Left ventricle myocardium inferior (tissue), 1 donor: ENCODE results near the gene MVB12B. TPM values are rescaled to one million over a fixed set of nuclear protein-coding genes. Genes with fewer than 3 reads are reported as not detected.

ENCODE experiments used
- DNase-seq: peaks from one replicate; pipeline ENCODE4 v3.0.0-alpha.2; 2020
- H3K27ac ChIP-seq: fragments of 200-600 bp; replicated peaks from 2 replicates; pipeline ENCODE4 v1.8.0; 2021
- H3K27me3 ChIP-seq: fragments of 200-600 bp; 2 replicates; pipeline ENCODE4 v1.8.0; 2021; ENCODE audit warnings: low read depth
- H3K36me3 ChIP-seq: fragments of 200-600 bp; 2 replicates; pipeline ENCODE4 v1.8.0; 2021
- H3K4me1 ChIP-seq: fragments of 200-600 bp; 2 replicates; pipeline ENCODE4 v1.8.0; 2021
- H3K4me3 ChIP-seq: fragments of 200-600 bp; 2 replicates; pipeline ENCODE4 v1.8.0; 2021; ENCODE audit warnings: mild to moderate bottlenecking, moderate library complexity
- H3K9me3 ChIP-seq: fragments of 200-600 bp; replicated peaks from 2 replicates; pipeline ENCODE4 v1.8.0; 2021
- intact Hi-C: fragments of 100-400 bp; cut with micrococcal nuclease; formaldehyde crosslinking; loops from one replicate; pipeline ENCODE4 v1.11.0; 2022
- total RNA-seq: library from RNA; stranded (reverse); fragmentation: NEBNext Ultra II Directional; extraction: Animal tissue kit (Norgen Biotek cat#: 25700); gene quantifications from one replicate; pipeline ENCODE4 v1.2.1, GENCODE V29; 2021
- TF ChIP-seq, protein P1 (sequence below): fragments of 200-600 bp; IDR thresholded peaks from 2 replicates; pipeline ENCODE4 v1.8.0; 2021; ENCODE audit warnings: antibody characterized with exemption, mild to moderate bottlenecking, borderline replicate concordance
- donor health status: DM: no; HTN: yes; CAD: no; lungs with severe emphysema.

Gene MVB12B
- total RNA-seq, 1 donor from 2014 or later: 11.2 TPM

DNA sequence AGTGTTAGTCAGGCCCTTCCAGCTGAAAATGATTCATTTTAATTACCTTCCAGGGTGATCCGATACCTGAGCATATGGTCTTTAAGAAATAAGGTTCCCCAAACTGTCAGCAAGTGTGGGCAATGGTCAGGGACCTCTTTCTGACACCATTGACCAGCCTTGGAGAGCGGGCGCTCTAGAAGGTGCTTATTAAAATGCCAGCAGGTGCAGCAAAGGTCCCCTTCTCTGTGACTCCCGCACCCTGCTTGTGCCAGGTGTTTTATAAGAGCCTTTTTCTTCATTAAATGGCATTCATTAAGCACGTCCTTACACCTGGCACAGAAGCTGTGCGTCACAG lies 85.3 kb downstream of the MVB12B start:
- no peaks in the 10 kb centered on the region for H3K27me3 ChIP-seq
- H3K4me3 ChIP-seq: no peak overlapping the region
- H3K27ac ChIP-seq: no peak overlapping the region
- TF ChIP-seq, protein P1, sequence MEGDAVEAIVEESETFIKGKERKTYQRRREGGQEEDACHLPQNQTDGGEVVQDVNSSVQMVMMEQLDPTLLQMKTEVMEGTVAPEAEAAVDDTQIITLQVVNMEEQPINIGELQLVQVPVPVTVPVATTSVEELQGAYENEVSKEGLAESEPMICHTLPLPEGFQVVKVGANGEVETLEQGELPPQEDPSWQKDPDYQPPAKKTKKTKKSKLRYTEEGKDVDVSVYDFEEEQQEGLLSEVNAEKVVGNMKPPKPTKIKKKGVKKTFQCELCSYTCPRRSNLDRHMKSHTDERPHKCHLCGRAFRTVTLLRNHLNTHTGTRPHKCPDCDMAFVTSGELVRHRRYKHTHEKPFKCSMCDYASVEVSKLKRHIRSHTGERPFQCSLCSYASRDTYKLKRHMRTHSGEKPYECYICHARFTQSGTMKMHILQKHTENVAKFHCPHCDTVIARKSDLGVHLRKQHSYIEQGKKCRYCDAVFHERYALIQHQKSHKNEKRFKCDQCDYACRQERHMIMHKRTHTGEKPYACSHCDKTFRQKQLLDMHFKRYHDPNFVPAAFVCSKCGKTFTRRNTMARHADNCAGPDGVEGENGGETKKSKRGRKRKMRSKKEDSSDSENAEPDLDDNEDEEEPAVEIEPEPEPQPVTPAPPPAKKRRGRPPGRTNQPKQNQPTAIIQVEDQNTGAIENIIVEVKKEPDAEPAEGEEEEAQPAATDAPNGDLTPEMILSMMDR: no peak
- intact Hi-C loops: no loop called here
- H3K36me3 ChIP-seq: no peaks in the 10 kb centered on the region
- no peak for DNase-seq
- no peaks in the 10 kb centered on the region for H3K9me3 ChIP-seq
- peaks cover 9% of the 10 kb centered on the region for H3K4me1 ChIP-seq

DNA sequence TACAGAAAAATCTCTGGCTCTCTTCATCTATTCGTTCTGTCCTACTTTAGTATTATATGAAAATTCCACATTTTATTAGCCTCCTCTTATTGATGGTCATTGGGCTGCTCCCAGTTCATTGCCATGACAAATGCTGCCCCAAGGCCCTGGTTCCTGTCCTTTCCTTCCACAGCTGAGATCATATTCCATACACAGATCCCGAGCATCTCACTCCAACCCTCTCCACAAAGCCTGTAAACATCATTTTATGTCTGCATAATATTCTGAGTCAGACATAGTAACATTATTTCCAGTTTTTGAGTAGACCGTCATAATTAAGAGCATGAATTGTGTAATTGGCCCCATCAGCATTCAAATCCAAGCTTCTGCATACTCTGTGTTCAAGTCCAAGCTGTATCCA lies 86.3 kb downstream of the MVB12B start:
- H3K9me3 ChIP-seq: no peaks in the 10 kb centered on the region
- no peaks in the 10 kb centered on the region for H3K27me3 ChIP-seq
- no peak for DNase-seq
- no peak overlapping the region for H3K4me3 ChIP-seq
- TF ChIP-seq, protein P1: no peak
- intact Hi-C loops: no loop called here
- H3K27ac ChIP-seq: no peak overlapping the region
- H3K36me3 ChIP-seq: no peaks in the 10 kb centered on the region
- no peaks in the 10 kb centered on the region for H3K4me1 ChIP-seq

DNA sequence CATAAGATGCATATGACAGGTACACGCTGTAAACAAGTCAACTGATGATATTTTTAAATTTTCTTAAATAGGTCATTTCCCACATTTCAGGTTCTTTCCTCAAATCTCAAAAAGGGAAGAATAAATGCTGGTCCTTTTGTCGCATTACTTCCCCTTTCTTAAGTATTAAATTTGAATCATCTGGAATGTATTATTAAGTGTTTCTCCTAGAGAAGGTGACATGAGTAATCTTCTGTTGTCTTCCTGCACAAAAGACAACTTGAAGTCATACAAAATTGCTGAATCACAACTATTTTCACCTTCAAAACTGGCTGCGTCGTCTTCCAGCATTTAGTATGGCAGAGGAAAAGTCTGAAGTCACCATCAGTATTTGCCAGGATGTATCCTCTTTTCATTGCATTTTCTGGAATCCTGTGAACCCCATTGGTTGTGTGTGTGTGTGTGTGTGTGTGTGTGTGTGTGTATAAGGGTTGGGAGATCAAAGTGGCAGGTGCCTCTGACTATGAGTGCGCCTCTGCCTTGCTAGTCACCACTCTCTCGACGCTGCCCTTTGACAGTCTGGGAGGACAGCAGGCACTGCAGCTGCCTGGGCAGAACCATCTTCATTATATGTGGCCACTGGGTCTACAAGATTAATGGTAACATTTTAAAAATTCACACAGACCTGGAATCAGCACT lies 86.9 kb downstream of the MVB12B start:
- TF ChIP-seq, protein P1: no peak
- Histone ChIP-seq H3K4me1 (no peaks in the 10 kb centered on the region), H3K27me3 (no peaks in the 10 kb centered on the region), H3K27ac (no peak overlapping the region), H3K4me3 (no peak overlapping the region), H3K9me3 (no peaks in the 10 kb centered on the region), H3K36me3 (no peaks in the 10 kb centered on the region)
- intact Hi-C loops: no loop called here
- DNase-seq: no peak

DNA sequence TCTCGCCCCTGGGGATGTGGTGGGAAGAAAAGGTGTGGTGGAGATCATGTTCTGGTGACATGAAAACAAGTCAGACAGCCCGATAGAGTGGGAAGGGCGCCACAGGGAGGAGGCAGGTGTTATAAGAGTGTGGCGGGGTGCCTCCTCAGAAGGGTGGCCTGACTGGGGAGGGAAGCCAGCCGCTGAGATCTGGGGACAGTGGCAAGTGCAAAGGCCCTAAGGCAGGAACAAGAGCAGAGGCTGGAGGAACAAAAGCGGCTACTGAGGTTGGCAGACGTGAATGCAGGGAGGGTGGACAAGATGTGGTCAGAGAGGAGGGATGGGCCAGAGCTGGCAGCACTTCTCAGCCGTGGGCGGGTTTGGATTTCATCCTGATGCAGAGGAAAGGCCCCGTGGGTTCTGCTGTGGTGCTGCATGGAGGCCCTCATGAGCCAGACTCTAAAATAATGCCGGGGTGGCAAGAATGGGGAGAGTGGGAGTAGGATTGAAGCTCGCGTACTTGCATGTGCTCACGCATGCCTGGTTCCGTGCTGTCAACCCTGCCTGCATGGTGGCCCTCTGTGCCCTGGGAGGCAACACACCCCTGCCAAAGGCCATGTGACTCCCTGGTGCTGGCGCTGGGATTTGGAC lies 89.2 kb downstream of the MVB12B start:
- no peaks in the 10 kb centered on the region for H3K9me3 ChIP-seq
- DNase-seq: no peak
- no peak overlapping the region for H3K27ac ChIP-seq
- H3K4me3 ChIP-seq: no peak overlapping the region
- intact Hi-C loops: no loop called here
- TF ChIP-seq, protein P1: no peak
- no peaks in the 10 kb centered on the region for H3K27me3 ChIP-seq
- H3K4me1 ChIP-seq: peaks cover 16% of the 10 kb centered on the region
- no peaks in the 10 kb centered on the region for H3K36me3 ChIP-seq

DNA sequence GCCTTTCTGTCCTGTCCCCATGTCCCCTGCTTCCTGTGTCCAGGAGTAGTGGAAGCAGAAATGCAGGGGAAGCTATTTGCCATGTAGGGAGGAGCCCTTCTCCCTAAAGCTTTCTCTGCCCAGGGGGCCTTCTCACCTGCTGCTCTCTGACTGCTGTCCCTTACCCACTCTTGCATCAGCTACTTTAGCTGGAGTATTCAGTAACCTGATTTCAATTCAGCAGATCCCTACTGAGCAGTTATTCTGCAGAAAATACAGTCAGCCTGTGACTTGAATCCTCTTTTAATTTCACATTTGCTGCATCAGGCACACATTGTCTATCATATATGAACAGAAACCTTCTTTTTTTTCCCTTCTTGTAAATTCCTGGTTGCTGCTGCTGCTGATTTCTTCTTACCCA lies 90.4 kb downstream of the MVB12B start:
- H3K4me1 ChIP-seq: peaks cover 16% of the 10 kb centered on the region
- no peak overlapping the region for H3K27ac ChIP-seq
- H3K4me3 ChIP-seq: no peak overlapping the region
- peaks cover 3% of the 10 kb centered on the region for H3K36me3 ChIP-seq
- H3K27me3 ChIP-seq: no peaks in the 10 kb centered on the region
- intact Hi-C loops: no loop called here
- TF ChIP-seq, protein P1: no peak
- DNase-seq: no peak
- no peaks in the 10 kb centered on the region for H3K9me3 ChIP-seq
